GM21423 (cell line): ENCODE data around the gene PCSK6.

ENCODE experiments used
- ATAC-seq: cut with Tn5 transposase; IDR thresholded peaks from one replicate; pipeline ENCODE4 v1.9.1; 2021; ENCODE audit warnings: mild to moderate bottlenecking, moderate library complexity; ENCODE audit not compliant: unreplicated experiment

PCSK6 gene

DNA sequence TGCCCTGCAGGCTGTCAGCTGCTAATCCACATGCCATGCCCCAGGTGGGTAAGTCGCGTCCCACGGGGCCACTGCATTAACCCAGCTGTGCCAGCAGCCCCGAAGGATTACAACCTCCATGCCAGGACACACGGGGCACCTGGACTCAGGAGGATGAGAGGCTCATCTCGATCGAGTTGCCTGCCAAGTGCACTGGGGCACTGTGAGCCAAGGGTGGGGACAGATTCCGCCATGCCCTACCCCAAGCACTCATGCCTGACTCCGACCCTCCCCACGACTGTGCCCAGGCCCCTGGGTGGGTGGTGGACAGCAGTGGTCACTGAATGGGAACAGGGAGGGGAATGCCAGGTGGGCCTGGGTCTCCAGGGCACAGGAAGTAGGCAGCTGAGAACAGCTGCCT, 173.8 kb downstream of the PCSK6 start:
- no peak for ATAC-seq

DNA sequence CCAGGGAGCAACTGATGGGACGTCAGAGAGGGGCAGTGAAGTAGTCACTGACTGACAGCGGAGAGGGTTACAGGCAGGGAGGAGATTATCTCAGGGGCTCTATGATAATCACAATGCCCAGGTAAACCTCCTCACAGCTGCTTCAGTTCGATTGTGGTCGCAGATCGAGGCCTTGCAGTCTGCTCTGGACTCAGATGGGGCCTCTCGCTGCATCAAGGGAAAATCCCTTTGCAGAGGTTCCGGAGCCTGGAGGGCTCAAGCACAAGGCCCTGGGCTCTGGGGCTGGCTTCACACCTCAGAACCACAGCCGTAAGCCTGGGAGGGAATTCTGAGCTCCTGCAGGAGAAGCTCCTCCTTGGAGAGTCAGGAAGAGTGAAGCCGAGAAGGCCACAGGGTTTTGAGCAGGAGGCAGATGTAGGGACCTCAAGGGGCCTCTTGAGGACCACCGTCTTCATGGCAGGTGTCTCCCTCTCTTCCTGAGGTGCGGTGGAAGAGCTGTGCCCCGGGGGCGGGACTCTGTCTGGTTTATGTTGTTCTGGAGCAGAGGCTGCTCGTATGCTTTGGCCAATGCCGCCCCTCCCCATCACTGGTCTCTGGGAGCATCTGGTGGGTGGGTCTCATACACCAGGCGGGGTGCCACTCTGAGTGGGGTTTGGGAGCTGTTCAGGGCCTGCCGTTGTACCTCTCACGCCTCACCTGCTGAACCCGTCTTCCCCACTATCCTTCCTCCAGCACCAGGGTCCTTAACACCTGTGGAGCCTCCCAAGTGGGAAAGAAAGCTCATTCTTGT, 175.0 kb downstream of the PCSK6 start:
- ATAC-seq = no peak

DNA sequence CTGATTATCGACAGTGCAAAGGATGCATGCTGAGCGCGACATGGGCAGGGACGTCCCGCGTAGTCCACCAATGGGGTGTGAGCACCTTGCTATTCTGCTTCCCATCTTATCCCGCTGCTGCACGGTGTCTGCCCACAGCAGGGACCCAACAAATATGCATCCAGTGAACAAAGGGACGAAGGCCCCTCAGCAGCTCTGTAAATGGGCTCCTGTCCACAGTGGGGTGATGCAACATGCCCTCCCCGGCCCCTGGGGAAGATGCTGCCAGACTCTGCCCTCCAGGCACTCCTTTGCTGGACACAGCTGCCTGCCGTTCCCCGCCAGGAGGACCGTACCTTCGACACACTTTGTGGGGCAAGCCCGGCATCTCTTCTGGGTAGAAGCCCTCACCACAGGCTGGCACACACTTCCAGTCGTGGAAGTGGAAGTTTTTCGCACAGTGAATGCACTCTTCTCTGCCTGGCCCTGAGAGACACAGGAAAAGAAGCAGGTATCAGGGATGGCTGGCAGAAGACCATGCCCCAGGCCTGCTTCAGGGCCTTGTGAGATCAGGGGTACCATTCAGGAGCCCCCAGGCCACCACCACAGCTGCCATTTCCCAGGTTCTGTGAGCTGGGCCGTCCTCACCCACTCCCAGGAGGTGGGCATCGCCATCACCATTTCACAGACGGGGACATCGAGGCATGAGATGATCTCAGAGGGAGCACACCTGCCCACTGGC, 176.3 kb downstream of the PCSK6 start:
- ATAC-seq = no peak

DNA sequence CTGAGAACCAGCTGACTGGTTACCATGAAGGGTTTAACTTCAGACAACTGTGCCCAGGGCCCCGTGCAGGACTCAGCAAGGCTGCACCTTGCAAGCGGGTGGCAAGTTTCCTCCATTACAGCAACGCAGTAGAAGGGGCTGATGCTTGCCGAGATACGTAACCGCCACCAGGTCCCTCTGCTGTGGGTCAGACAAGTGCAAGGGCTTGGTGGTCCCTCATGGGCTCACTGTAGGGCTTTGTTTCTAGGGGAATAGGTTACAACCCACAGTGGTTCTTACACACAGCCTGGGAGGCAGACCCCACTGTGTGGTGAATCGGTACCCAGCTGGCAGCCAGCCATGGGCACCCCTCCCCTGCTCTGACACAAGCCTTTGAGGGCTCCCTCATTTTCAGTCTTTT, 179.0 kb downstream of the PCSK6 start:
- ATAC-seq = no peak

DNA sequence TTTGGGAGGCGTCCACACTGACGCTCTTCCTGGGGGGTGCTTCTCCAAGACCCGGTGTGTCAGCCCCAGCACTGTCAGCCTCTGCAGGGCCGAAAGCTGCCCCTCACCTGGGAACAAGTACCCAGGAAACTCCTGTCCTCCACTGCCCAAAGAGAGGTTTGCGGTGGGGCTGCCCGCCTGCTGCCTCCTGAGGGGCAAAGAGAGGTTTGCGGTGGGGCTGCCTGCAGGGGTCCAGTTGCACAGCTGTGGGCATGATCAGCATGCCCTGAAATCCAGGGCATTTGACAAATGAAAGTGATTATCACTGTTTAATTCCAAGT, 179.4 kb downstream of the PCSK6 start:
- ATAC-seq = no peak

DNA sequence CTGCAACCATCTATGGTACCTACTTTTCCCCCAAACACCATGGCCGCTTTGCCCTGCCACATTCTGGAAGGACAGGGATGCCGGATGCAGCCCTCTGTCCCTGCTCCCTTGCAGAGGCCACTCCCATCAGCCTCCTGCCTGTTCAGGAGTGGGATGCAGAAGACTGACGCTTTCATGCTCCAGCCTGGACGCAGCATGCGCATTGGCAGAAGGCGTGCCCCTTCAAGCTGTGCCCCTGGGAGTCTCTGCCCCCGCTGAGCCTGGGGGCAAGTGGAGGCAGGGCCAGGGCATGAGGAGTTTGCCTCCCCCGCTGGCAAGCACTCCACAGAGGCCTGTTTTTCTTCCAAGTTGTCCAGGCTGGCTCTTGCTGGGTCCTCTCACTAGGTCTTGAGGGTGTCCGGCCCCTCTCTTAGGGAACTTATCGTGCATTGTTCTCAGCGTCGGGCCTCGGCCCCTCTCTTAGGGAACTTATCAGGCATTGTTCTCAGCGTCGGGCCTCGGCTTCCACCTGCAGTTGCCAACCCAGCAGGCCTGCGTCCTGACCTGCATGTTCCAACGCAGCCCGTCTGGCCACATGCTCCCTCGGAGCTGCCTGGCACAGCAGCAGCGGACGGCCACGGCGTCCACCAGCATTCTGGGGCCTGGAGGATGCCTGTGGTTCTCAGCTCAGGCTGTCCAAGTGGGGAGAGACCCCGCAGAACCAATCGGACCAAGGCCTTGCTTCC, 179.9 kb downstream of the PCSK6 start:
- no peak for ATAC-seq

DNA sequence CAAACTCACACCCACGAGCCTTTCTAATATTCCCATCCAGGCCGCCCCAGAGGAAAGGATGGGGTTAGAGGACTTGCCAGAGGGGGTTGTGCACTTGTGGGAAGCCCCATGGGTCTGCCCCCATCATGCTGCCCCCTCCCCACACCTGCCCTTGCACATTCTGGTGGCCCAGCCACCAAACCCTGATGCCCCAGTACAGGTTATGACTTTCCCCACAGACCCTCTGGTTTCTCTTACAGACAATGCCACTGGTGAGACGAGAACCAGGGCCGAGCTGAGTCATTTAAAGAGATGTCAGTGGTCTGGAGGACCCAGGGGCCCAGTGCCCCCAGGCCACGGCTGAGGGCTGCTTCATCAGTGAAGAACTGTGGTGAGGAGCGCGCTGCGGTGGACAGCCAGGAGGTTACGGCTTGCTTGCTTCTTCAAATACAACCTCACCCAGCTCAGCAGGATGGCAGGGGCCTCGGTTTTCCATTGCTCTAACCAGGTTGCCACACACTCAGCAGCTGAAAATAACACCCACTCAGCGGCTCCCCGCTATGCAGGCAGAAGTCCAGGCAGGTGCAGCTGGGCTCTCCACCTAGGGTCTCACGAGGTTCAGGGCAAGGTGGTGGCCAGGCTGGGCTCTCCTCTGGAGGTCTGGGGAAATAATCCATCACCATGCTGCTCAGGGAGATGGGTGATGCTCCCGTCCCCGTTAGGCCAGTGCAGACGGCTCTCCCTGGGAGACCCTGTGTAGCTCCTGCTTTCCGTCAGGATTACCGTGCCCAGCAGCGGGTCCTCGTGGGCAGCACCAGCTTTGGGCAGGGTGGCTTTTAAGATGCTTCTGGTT, 180.7 kb downstream of the PCSK6 start:
- no peak for ATAC-seq

DNA sequence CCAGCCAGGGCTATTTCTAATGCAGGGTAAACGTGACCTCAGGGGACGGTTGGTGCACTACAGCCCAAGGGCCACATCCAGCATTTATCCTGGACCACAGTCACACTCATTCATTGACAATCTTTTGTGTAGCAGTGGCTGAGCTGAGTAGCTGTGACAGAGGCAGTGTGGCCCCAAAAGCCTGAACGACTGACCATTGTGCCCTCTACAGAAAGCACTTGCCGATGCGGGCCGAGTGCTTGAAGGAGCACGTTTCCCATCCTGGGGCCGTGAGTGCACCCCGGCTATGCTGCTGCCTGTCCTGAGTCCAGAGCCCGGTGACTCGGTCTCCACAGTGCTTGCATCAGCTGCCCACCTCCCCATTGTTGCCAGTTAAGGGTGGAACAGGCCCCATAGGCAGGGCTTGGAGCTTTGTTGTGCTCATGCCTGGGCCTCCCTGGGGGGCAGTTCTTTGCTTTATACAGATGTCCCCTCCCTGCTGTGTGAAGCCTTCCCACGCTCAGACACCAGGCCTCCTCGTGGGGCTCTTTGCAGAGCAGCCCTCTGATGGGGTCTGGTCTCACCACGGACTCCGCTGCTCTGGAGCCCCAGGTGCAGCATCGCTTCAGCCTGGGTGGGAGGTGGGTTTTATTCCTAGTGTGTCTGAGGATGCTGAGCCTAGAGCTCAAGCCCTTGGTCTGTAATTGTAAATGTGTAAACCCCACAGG, 181.5 kb downstream of the PCSK6 start:
- ATAC-seq = no peak

DNA sequence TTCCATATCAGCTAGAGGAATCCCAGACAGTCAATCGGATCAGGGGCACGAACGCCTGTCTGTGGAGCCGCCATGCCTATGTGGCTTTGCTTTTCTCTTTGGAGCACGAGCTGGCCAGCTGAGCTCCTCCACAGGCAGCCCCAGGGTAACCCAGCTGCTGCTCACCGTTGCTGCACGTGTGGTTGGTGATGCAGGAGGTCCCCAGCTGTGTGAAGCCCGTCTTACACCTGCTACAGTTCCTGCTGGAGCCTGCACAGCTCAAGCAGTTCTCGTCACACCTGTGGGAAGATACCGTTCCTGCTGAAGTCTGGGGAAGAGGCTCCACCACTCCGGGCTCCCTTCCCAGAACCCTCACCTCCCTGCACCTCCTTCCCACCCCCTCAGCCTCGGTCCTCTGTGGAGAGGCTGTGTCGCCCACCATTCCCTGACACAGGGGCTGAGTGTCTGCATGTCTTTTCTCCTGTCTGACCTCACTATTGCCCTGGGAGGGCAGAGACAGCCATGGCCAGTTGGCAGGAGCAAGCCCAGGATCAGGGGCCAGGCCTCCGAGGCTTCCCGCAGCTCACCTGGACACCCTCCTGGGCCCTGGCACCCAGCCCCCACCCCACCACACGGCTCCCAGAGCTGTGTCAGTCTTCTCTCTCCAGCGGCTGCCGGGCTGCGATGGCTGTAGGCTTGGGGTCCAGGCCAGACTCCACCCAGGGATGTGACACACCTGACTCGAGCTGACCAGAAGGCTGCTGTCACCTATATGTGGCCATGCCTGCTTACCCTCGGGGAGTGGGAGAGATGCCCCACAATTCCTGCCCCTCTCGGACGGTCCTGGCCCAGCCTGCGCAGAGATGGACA, 182.2 kb downstream of the PCSK6 start:
- ATAC-seq = no peak

DNA sequence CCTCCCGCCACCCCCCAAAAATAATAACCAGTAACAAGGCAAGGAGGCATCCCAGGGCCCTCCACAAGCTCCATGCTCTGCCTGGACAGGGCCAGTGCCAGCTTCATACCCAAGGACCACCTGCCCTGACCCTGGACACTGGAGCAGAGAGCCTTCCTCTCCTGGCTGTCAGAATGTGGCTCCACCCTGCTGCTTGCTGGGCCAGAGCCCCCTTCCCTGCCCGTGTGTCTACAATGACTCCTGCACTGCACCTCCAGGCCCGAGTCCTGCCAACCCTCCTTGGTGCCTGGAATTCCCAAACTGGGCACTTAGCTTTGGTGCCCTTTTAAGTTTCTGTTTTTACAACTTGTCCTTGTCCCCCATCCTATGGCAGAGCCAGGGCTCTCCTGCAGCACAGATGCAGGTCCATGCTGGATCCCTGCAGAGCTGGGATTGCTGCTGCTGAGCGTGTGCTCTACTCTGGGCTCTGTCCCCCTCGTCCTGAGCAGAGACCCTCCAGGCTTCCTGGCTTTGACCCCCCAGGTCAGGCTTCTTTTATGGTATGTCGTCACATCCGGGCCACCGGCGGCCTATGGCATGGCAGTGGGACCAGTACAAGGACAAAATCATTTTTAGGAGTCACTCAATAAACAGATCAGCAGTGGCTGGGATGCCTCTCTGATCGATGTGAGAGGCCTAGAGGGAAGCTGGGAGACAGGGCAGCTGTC, 183.0 kb downstream of the PCSK6 start:
- no peak for ATAC-seq

DNA sequence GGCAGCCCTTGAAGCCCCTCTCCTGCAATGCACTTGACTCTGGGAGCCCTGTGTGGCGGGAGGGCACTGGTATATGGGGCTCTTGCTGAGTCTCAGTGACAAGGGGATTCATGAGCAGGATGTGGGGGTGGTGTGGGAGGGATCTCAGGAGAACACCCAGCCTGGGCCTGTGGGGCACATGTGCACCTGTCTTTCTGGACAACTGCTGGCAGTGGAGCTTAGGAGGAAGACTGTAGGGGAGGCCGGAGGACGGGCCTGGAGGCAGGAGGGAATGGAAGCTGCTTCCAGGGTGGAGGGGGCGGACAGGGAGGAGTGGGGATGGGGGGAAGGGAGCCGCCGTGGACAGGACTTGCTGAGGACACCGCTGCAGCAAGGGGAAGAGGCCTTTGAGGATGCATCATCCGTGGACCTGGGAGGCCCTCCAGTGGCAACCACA, 183.7 kb downstream of the PCSK6 start:
- no peak for ATAC-seq

DNA sequence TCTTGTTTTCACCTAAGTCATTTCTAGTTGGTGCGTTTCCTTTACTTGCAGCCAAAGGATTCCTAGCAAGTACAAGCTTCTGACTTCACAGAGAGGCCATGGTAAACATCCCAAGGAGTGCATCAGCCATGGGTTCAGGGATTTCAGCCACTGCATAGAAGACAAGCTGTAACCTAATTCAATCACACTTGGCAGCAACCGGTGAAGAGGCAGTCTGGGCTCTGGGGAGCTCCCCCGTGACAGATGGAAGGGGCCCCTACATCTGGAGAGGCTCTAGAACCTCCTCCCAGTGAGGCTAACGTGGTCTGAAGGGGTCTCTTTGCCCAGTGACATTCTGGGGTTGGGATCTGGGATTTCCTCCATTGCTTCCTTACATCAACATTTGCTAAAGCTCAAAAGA, 186.1 kb downstream of the PCSK6 start:
- no peak for ATAC-seq

DNA sequence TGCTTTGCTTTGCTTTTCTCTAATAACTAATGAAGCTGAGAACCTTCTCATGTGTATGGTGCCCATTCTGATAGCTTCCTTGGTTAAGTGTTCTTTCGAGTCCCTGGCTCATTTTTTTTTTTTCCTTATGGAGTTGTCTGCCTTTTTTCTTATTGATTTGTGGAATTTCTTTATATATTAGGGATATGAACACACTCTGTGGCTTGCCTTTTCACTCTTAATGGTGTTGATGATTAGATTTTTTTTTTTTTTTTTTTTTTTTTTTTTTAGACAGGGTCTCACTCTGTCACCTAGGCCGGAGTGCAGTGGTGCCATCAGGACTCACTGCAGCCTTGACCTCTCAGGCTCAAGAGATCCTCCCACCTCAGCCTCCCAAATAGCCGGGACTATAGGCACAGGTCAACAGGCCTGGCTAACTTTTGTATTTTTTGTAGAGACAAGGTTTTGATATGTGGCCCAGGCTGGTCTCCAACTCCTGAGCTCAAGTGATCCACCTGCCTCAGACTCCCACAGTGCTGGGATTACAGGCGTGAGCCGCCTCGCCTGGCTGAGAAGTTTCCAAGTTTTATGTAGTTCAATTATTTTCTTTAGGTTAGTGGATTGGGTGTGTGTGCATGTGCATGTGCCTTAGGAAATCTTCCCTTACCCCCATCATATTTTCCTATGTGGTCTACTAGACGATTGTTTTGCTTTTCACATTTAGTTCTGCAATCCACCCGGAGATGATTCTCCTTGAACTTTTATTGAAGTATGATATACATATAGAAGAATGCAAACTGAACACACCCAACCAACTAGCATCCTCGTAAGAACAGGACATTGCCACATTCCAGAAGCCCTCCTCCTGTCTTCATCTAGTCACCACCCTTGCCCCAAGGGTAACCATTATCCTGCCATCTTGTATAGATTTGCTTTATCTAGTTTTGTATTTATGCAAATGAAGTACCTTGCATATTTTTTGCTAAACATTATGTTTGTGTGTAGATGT, 192.8 kb downstream of the PCSK6 start:
- ATAC-seq = no peak

DNA sequence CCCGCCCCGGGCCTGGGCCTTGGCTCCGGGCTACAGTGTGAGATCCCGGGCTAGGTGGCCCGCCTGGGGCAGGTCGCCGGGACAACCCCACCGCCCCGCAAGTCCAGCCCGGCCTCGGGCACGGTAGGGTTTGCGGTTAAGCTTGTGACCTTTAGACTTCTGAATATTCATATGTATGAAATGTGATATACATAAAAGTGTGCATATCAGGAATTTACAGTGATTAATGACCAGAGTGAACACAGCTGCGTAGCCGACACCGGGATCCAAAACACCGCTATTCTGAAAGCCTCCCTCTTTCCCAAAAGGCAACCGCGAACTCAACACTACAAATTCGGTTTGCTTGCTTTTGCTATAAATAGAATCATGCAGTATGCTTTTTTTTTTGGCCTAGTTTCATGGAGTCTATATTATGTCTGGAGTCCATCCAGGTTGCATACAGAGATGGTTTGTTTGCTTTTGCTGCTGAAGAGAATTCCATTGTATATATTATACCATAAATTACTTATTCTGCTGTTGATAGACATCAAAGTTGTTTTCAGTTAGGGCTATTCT, 193.8 kb downstream of the PCSK6 start:
- no peak for ATAC-seq

DNA sequence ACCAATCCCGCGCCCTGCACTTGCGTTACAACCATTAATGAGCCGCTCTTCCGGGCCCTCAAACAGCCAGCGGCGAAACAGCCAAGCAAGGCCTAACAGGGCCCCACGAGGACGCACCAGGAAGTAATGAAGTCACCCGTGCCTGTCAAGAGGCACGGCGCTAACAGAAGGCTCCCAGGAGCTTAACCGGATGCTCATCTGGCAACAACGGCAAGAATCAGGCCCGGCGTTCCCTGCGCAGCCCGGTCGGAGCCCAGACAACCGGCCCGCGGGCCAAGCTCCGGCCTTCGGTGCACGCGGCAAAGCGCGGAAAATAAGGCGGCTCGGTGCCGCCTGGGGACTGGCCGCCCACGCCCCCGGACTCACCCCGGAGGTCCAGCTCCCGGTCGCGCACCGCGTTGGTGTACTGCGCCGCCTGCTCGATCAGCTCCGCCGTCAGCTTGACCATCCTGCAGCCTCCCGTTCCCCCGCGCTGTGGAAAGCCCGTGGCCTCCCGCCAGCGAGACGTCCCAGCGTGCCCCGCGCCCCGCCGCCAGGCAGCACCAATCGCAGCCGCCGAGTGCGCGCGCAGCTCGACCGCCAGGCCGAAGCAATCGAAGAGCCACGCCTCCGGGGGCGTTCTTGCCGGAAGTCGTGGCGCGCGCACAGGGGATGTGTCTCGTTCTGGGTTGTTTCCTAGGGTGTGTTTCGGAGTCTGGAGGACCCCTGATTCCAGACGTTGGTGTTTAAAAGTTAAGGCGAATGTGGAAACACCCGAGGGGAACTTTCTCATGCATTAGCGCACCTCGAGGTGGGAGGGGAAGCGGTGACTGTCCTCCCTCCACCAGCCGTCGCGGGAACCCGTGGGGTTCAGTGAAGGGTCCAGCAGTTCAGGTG, 194.5 kb downstream of the PCSK6 start, which contains the start of gene SNRPA1:
TSS of gene SNRPA1 (minus strand) at position 518 of the 876 bp plus-strand sequence. CDS start at position 448, 70 bp downstream.
- peak; percentile 77 for ATAC-seq

DNA sequence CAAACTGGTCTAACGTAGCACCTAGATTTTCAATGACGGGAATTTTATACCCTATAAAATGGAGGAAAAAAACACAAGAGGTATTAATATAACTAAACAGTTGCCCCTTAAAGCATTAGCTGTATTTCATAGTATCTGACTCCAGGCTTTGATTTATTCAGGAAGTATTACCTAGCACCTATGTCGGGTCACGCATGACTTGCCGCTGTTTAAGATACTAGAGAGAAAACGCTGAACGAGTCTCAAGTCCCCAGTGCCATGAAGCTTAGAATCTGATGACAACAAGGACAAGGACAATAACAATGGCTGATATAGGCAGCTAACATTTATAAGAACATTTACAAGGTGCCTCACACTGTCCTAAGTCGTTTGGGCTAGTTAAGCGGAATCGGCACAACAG, 196.4 kb downstream of the PCSK6 start:
- no peak for ATAC-seq
